OCI-LY1 (cell line): ENCODE measurements around the gene EPS8L2.

Experiments used
- EZH2 ChIP-seq: fragments of 200-600 bp; sonication (generic), shearing (Covaris generic); IDR thresholded peaks from 2 replicates; pipeline ENCODE4 v1.8.0; 2017; ENCODE audit warnings: borderline replicate concordance, mixed run types, mild to moderate bottlenecking, antibody characterized with exemption, low read length, moderate library complexity, mixed read lengths
- TF ChIP-seq, protein P1 (sequence below): fragments of 200-600 bp; sonication (generic), shearing (Covaris generic); IDR thresholded peaks from 2 replicates; pipeline ENCODE4 v1.5.1; 2017; ENCODE audit warnings: mild to moderate bottlenecking, antibody characterized with exemption, low read length, moderate library complexity, mixed read lengths

DNA sequence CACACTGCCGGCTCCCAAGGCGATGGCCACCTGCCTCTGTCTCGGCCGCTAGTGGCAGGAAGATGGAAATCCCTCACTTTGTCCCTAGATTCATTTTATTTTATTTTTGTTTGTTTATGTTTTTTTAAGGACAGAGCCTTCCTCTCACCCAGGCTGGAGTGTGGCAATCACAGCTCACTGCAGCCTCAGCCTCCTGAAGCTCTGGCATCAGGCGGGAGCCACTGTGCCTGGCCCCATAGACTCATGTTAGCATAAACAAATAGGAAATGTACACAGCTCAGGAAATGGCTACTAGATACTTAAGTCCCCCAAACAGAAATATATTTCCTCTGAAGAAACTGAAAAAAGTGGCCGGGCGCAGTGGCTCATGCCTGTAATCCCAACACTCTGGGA is 6.9 kb upstream of the EPS8L2 start:
- TF ChIP-seq, protein P1, sequence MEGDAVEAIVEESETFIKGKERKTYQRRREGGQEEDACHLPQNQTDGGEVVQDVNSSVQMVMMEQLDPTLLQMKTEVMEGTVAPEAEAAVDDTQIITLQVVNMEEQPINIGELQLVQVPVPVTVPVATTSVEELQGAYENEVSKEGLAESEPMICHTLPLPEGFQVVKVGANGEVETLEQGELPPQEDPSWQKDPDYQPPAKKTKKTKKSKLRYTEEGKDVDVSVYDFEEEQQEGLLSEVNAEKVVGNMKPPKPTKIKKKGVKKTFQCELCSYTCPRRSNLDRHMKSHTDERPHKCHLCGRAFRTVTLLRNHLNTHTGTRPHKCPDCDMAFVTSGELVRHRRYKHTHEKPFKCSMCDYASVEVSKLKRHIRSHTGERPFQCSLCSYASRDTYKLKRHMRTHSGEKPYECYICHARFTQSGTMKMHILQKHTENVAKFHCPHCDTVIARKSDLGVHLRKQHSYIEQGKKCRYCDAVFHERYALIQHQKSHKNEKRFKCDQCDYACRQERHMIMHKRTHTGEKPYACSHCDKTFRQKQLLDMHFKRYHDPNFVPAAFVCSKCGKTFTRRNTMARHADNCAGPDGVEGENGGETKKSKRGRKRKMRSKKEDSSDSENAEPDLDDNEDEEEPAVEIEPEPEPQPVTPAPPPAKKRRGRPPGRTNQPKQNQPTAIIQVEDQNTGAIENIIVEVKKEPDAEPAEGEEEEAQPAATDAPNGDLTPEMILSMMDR: no peak
- TF ChIP-seq EZH2: no peak
